Ovary (tissue), 9 donors: Measurements from ENCODE around the gene DENND5B. TPM values are rescaled to one million over a fixed set of nuclear protein-coding genes. Genes with fewer than 3 reads are reported as not detected.

Experiments
- DNase-seq, 5 donors: peaks; one replicate each; pipeline ENCODE4 v3.0.0-alpha.2; 2019 to 2020
- H3K27ac ChIP-seq, 2 donors: fragments of 200-600 bp; one replicate each; pipeline versions ENCODE4 v1.5.1 to v1.8.0; 2019 to 2022
- H3K27me3 ChIP-seq: fragments of 200-600 bp; one replicate; pipeline ENCODE4 v1.8.0; 2022
- H3K36me3 ChIP-seq: fragments of 200-600 bp; sonication (generic); one replicate; pipeline ENCODE4 v1.5.1; 2019
- H3K4me1 ChIP-seq: one replicate; pipeline ENCODE4 v1.8.1; 2013; ENCODE audit warnings: mild to moderate bottlenecking, moderate library complexity; ENCODE audit not compliant: insufficient read depth
- H3K4me3 ChIP-seq: fragments of 200-600 bp; sonication (generic); one replicate; pipeline ENCODE4 v1.5.1; 2017
- H3K9me3 ChIP-seq, 2 donors: fragments of 200-600 bp in 1 of 2; sonication (generic) in 1 of 2; one replicate each; pipeline versions ENCODE4 v1.5.1 to v1.8.1; 2013 to 2019; ENCODE audit warnings: mild to moderate bottlenecking in 1 of 2, moderate library complexity in 1 of 2
- CTCF ChIP-seq, 3 donors: fragments of 450-650 bp in 2 of 3; fragments of 200-600 bp in 1 of 3; IDR thresholded peaks; one replicate each; pipeline versions ENCODE4 v1.5.1 to v1.8.0; 2016 to 2022; ENCODE audit warnings: antibody characterized with exemption in 3 of 3, mild to moderate bottlenecking in 1 of 3
- EP300 ChIP-seq: sonication (generic); formaldehyde crosslinking; IDR thresholded peaks from one replicate; pipeline ENCODE4 v1.6.1; 2017; ENCODE audit warnings: antibody characterized with exemption
- POLR2A ChIP-seq: fragments of 450-650 bp; IDR thresholded peaks from one replicate; pipeline ENCODE4 v1.6.1; 2017; ENCODE audit warnings: antibody characterized with exemption, mild to moderate bottlenecking, moderate library complexity
- WGBS, 3 donors: extraction: QIAGEN DNeasy Blood & Tissue Kit in 1 of 3; methylation state at CpG; one replicate each; pipeline versions ENCODE4 v1.1.5 to v1.1.7; 2013 to 2017; 5-methylcytosine and 5-hydroxymethylcytosine counted together
- intact Hi-C, 4 donors: fragments of 100-400 bp; cut with DNase I; formaldehyde crosslinking; loops; one replicate each; pipeline versions ENCODE4 v1.11.0 to v1.15.1; 2022 to 2023
- polyA plus RNA-seq, 2 donors: library from polyadenylated mRNA; stranded (reverse); fragments of 200-250 nt in 1 of 2; fragments of 350-450 nt in 1 of 2; fragmentation: Illumina TruSeq in 1 of 2; extraction: RNeasy Lipid Tissue Mini Kit (QIAGEN cat#74804) in 1 of 2; gene quantifications; one replicate each; pipeline ENCODE4 v1.2.3, GENCODE V29; 2013 to 2014
- total RNA-seq, 7 donors: library from RNA; depleted of rRNA in 2 of 7; stranded (reverse); fragments of >200 nt in 2 of 7; fragmentation: NEBNext Ultra II Directional in 3 of 7; extraction: Animal tissue kit (Norgen Biotek cat#: 25700) in 3 of 7; gene quantifications; one replicate each; pipeline versions ENCODE4 v1.1.0 to v1.2.4, GENCODE V29; 2016 to 2023
- donor health status: DM: no; HTN: no; CAD: no; lungs with moderate emphysema.
- donor health status: DM: no; HTN: no; CAD: no.
- donor health status: Bipolar disorder and iron deficiency.
- donor health status: DM: yes; HTN: yes; CAD: no.
- donor health status: DM: no; HTN: no; CAD: no.
- donor health status: DM: yes; HTN: yes; CAD: no.

The DENND5B gene
- total and polyA plus RNA-seq, 9 donors, result 13.9 to 70.7 (median 47.9) TPM

DNA sequence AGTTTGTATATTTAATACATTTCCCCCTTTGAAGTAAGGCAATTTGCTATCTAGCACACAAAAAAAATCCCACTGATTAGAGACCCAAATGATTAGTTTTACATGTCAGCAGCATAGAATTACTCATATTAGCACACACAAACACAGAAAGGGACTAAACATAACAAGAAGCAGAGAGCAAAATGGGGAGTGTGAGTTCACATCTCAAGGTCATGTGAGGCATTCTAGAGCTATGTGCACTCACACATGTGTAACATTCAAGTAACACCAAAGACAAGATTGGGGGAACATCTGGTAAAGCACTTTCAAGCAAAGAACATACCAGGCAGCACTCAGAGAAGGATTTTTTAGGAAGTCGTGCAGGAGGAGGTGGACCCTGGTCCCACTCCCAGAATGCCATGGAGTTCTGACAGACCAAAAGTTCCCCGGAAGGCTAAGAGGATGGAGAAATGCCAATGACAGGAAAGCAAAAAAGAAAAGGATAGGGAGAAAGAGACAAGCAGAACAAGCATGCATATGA, 159.2 kb downstream of the DENND5B start:
- peak overlapping the region in 1 of 2 donors; percentile 56 for H3K27ac ChIP-seq

GRCh38 chr12:31423405-31423804, 167.5 kb downstream of the DENND5B start:
- Histone ChIP-seq H3K4me3 (no peak overlapping the region), H3K36me3 (no peaks in the 10 kb centered on the region), H3K27me3 (no peaks in the 10 kb centered on the region), H3K27ac (no peak overlapping the region), H3K4me1 (no peaks in the 10 kb centered on the region), H3K9me3 (no peaks in the 10 kb centered on the region)
- intact Hi-C loops, result no loop called here
- 91 to 98% (median 93%) methylated on average over 1 of the region's 1 CpG for WGBS, 3 donors
- no peak for DNase-seq
- TF ChIP-seq POLR2A, result no peak
- TF ChIP-seq EP300, result no peak
- no peak for TF ChIP-seq CTCF (IDR thresholded peaks at IDR 0.05)

More for the DNA sequence above, 159.2 kb downstream of the DENND5B start:
- Histone ChIP-seq H3K9me3 (no peaks in the 10 kb centered on the region), H3K27me3 (no peaks in the 10 kb centered on the region), H3K4me3 (no peak overlapping the region), H3K36me3 (no peaks in the 10 kb centered on the region), H3K4me1 (peaks cover 7% of the 10 kb centered on the region)
- DNase-seq, result peak in 1 of 5 donors; percentile 20
- 4 to 15% (median 10%) methylated on average over 2 of the region's 2 CpGs for WGBS, 3 donors
- intact Hi-C loops, result no loop called here
- TF ChIP-seq POLR2A, result no peak
- TF ChIP-seq CTCF (IDR thresholded peaks at IDR 0.05), result no peak
- no peak for TF ChIP-seq EP300

DNA sequence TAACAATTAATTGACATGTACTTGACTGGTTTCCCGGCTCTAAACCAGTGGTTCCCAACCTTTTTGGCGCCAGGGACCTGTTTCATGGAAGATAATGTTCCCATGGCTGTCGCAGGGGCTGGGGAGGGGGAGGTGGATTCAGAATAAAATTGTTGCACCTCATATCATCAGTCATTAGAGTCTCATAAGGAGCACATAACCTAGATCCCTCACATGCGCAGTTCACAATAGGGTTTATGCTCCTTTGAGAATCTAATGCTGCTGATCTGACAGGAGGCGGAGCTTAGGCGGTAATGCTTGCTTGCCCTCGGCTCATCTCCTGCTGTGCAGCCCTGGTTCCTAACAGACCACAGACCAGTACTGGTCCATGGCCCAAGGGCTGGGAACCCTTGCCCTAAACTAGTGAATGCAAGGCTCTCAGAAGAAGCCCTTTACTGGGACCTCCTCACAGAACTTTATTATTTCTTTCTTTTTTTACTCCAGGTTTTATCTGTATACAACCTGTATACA, 178.6 kb downstream of the DENND5B start:
- DNase-seq, result no peak
- intact Hi-C loops, result no loop called here
- no peaks in the 10 kb centered on the region for H3K9me3 ChIP-seq
- 83 to 87% (median 84%) methylated on average over 7 of the region's 7 CpGs for WGBS, 3 donors
- no peaks in the 10 kb centered on the region for H3K36me3 ChIP-seq
- H3K27ac ChIP-seq, result no peak overlapping the region
- TF ChIP-seq EP300, result no peak
- no peak for TF ChIP-seq CTCF (IDR thresholded peaks at IDR 0.05)
- no peak for TF ChIP-seq POLR2A
- H3K27me3 ChIP-seq, result no peaks in the 10 kb centered on the region
- no peak overlapping the region for H3K4me3 ChIP-seq
- no peaks in the 10 kb centered on the region for H3K4me1 ChIP-seq

GRCh38 chr12:31408763-31409162, 182.2 kb downstream of the DENND5B start:
- Histone ChIP-seq H3K27me3 (no peaks in the 10 kb centered on the region), H3K9me3 (no peaks in the 10 kb centered on the region), H3K27ac (no peak overlapping the region), H3K4me3 (no peak overlapping the region), H3K4me1 (no peaks in the 10 kb centered on the region), H3K36me3 (no peaks in the 10 kb centered on the region)
- no peak for DNase-seq
- intact Hi-C loops, result no loop called here
- 90 to 94% (median 91%) methylated on average over 4 of the region's 4 CpGs for WGBS, 3 donors
- no peak for TF ChIP-seq CTCF (IDR thresholded peaks at IDR 0.05)
- TF ChIP-seq POLR2A, result no peak
- no peak for TF ChIP-seq EP300
